ENCODE results near the gene UBAP2. TPM values are rescaled to one million over a fixed set of nuclear protein-coding genes. Genes with fewer than 3 reads are reported as not detected.
A peak's percentile ranks its signal among the peaks of the same experiment; 100 is the strongest.

UBAP2 gene
- total RNA-seq, 1 experiment from 2014 or later = 56.8 TPM

- peak overlapping the region; percentile 10; the same call in 1 of the 2 replicates for H3K27ac ChIP-seq (ENCODE audit: low read length)
- peaks cover 99% of the 10 kb centered on the region for H3K79me2 ChIP-seq (ENCODE audit: low read length)
- no peaks in the 10 kb centered on the region for H3K27me3 ChIP-seq (ENCODE audit: low read length)
- no peaks in the 10 kb centered on the region for H3K36me3 ChIP-seq (ENCODE audit: insufficient read depth, low read length)
- no peaks in the 10 kb centered on the region for H3K9me3 ChIP-seq (ENCODE audit: low read length)
- no peak for DNase-seq
- H2AFZ ChIP-seq (ENCODE audit: low read length) = no peak overlapping the region
- no peaks in the 10 kb centered on the region for H3K9me2 ChIP-seq (replicated peaks; ENCODE audit: insufficient read depth, low read length)
- no peak overlapping the region for H3K9ac ChIP-seq (ENCODE audit: low read length)
- H3K4me2 ChIP-seq (ENCODE audit: low read depth, low read length, poor library complexity, severe bottlenecking) = no peak overlapping the region
- peaks cover 10% of the 10 kb centered on the region for H3K4me1 ChIP-seq (ENCODE audit: low read length)
- H4K20me1 ChIP-seq (ENCODE audit: insufficient read depth, low read depth, low read length) = peaks cover 4% of the 10 kb centered on the region
- no peak overlapping the region for H3K4me3 ChIP-seq (ENCODE audit: low read length)
Measured at GRCh38 chr9:33880211-33881089, 168.2 kb downstream of the UBAP2 start.

- no peak overlapping the region for H3K9ac ChIP-seq (ENCODE audit: low read length)
- no peaks in the 10 kb centered on the region for H3K9me3 ChIP-seq (ENCODE audit: low read length)
- H3K27me3 ChIP-seq (ENCODE audit: low read length) = no peaks in the 10 kb centered on the region
- no peak overlapping the region for H3K4me2 ChIP-seq (ENCODE audit: low read depth, low read length, poor library complexity, severe bottlenecking)
- no peak overlapping the region for H2AFZ ChIP-seq (ENCODE audit: low read length)
- H3K4me3 ChIP-seq (ENCODE audit: low read length) = no peak overlapping the region
- no peak for DNase-seq
- H3K36me3 ChIP-seq (ENCODE audit: insufficient read depth, low read length) = no peaks in the 10 kb centered on the region
- H3K27ac ChIP-seq (ENCODE audit: low read length) = 0 out of 2 replicates have a peak overlapping the region, but pooled peaks have one; percentile 18
- no peaks in the 10 kb centered on the region for H3K9me2 ChIP-seq (replicated peaks; ENCODE audit: insufficient read depth, low read length)
- peaks cover 99% of the 10 kb centered on the region for H3K79me2 ChIP-seq (ENCODE audit: low read length)
- peaks cover 27% of the 10 kb centered on the region for H3K4me1 ChIP-seq (ENCODE audit: low read length)
- peaks cover 14% of the 10 kb centered on the region; the same call in 1 of the 2 replicates for H4K20me1 ChIP-seq (ENCODE audit: insufficient read depth, low read depth, low read length)
Measured at GRCh38 chr9:33878691-33879366, 169.9 kb downstream of the UBAP2 start.

- Histone ChIP-seq H3K4me1 (ENCODE audit: low read length) (peaks cover 36% of the 10 kb centered on the region), H3K27ac (ENCODE audit: low read length) (0 out of 2 replicates have a peak overlapping the region, but pooled peaks have one; percentile 18), H3K4me2 (ENCODE audit: low read depth, low read length, poor library complexity, severe bottlenecking) (no peak overlapping the region), H3K79me2 (ENCODE audit: low read length) (peaks cover 99% of the 10 kb centered on the region), H3K4me3 (ENCODE audit: low read length) (no peak overlapping the region), H2AFZ (ENCODE audit: low read length) (no peak overlapping the region), H3K36me3 (ENCODE audit: insufficient read depth, low read length) (no peaks in the 10 kb centered on the region), H3K9me3 (ENCODE audit: low read length) (no peaks in the 10 kb centered on the region), H4K20me1 (ENCODE audit: insufficient read depth, low read depth, low read length) (peaks cover 14% of the 10 kb centered on the region; the same call in 1 of the 2 replicates), H3K9me2 (replicated peaks; ENCODE audit: insufficient read depth, low read length) (no peaks in the 10 kb centered on the region), H3K9ac (ENCODE audit: low read length) (no peak overlapping the region), H3K27me3 (ENCODE audit: low read length) (no peaks in the 10 kb centered on the region)
- DNase-seq = no peak
Measured at GRCh38 chr9:33877727-33878489, 170.8 kb downstream of the UBAP2 start.

Small RNA genes lying within 50 kb of the gene (small RNA-seq; reads per million reads assigned to genes)
- 4.6 reads per million, percentile 77 among the genes with 10 or more reads in this experiment for gene RN7SKP114
- gene SNORD121A = 35.8 reads per million, percentile 98 among the genes with 10 or more reads in this experiment
- gene SNORD121B = not detected

Other genes starting within 250 kb of the UBAP2 start
- 21.7 and 34.0 TPM in 2 replicates for gene UBE2R2, start 231.7 kb downstream of the UBAP2 start, total RNA-seq (2014; rRNA removed; shearing (Covaris generic); ENCODE audit: low replicate concordance)
- gene DCAF12, start 77.8 kb upstream of the UBAP2 start, total RNA-seq (2014; rRNA removed; shearing (Covaris generic); ENCODE audit: low replicate concordance) = 56.7 and 86.3 TPM in 2 replicates
- 18.3 and 22.6 TPM in 2 replicates for gene UBAP1, start 130.2 kb upstream of the UBAP2 start, total RNA-seq (2014; rRNA removed; shearing (Covaris generic); ENCODE audit: low replicate concordance)

Data from Karpas-422 (cell line).